Mesendoderm (in vitro differentiated cells): ENCODE data around the gene CALD1.

Source experiments
- DNase-seq: peaks from one replicate; pipeline ENCODE4 v3.0.0; 2013
- H2AK5ac ChIP-seq: 2 replicates; pipeline ENCODE4 v1.6.1; 2013; ENCODE audit warnings: low read length, inconsistent platforms
- H2BK120ac ChIP-seq: 2 replicates; pipeline ENCODE4 v1.6.1; 2013; ENCODE audit warnings: low read depth, mild to moderate bottlenecking, low read length, moderate library complexity, mixed read lengths
- H2BK15ac ChIP-seq: replicated peaks from 2 replicates; pipeline ENCODE4 v1.6.1; 2013; ENCODE audit warnings: low read depth, mild to moderate bottlenecking, moderate library complexity
- H2BK5ac ChIP-seq: 2 replicates; pipeline ENCODE4 v1.6.1; 2013; ENCODE audit warnings: low read length, inconsistent platforms
- H3K18ac ChIP-seq: 2 replicates; pipeline ENCODE4 v1.6.1; 2013; ENCODE audit warnings: mild to moderate bottlenecking, low read length, mixed read lengths
- H3K23ac ChIP-seq: one replicate; pipeline ENCODE4 v1.6.1; 2013; ENCODE audit warnings: low read length
- H3K27ac ChIP-seq: 2 replicates; pipeline ENCODE4 v1.5.1; 2013; ENCODE audit warnings: low read depth, mild to moderate bottlenecking, inconsistent platforms, low read length, moderate library complexity
- H3K27me3 ChIP-seq: 2 replicates; pipeline ENCODE4 v1.6.1; 2013; ENCODE audit warnings: low read length, control low read depth, mild to moderate bottlenecking, inconsistent platforms; ENCODE audit not compliant: insufficient read depth, poor library complexity
- H3K36me3 ChIP-seq: 2 replicates; pipeline ENCODE4 v1.6.1; 2013; ENCODE audit warnings: low read length, inconsistent platforms; ENCODE audit not compliant: control insufficient read depth, insufficient read depth
- H3K4ac ChIP-seq: one replicate; pipeline ENCODE4 v1.6.1; 2013; ENCODE audit warnings: low read depth, mild to moderate bottlenecking, low read length, moderate library complexity
- H3K4me1 ChIP-seq: 2 replicates; pipeline ENCODE4 v1.6.1; 2013; ENCODE audit warnings: low read depth, low read length, inconsistent platforms; ENCODE audit not compliant: control insufficient read depth
- H3K4me2 ChIP-seq: 2 replicates; pipeline ENCODE4 v1.6.1; 2013; ENCODE audit warnings: low read length
- H3K4me3 ChIP-seq: 2 replicates; pipeline ENCODE4 v1.5.1; 2013; ENCODE audit warnings: mild to moderate bottlenecking, low read length
- H3K56ac ChIP-seq: one replicate; pipeline ENCODE4 v1.6.1; 2013; ENCODE audit warnings: low read length
- H3K79me1 ChIP-seq: 2 replicates; pipeline ENCODE4 v1.6.1; 2013; ENCODE audit warnings: low read length, inconsistent platforms
- H3K79me2 ChIP-seq: 2 replicates; pipeline ENCODE4 v1.6.1; 2013; ENCODE audit warnings: mild to moderate bottlenecking, low read length; ENCODE audit not compliant: control insufficient read depth, insufficient read depth
- H3K9ac ChIP-seq: 2 replicates; pipeline ENCODE4 v1.6.1; 2013; ENCODE audit warnings: low read length, inconsistent platforms
- H4K5ac ChIP-seq: one replicate; pipeline ENCODE4 v1.6.1; 2013; ENCODE audit warnings: low read length
- H4K8ac ChIP-seq: one replicate; pipeline ENCODE4 v1.6.1; 2013; ENCODE audit warnings: low read depth, mild to moderate bottlenecking, control low read depth, low read length, moderate library complexity
- WGBS: extraction: QIAGEN DNeasy Blood & Tissue Kit; methylation state at CpG from one replicate; pipeline ENCODE4 v1.1.7; 2013; ENCODE audit warnings: low lambda C conversion rate, missing lambda C conversion rate; ENCODE audit not compliant: insufficient coverage; ENCODE audit errors: extremely low coverage; 5-methylcytosine and 5-hydroxymethylcytosine counted together

The CALD1 gene

DNA sequence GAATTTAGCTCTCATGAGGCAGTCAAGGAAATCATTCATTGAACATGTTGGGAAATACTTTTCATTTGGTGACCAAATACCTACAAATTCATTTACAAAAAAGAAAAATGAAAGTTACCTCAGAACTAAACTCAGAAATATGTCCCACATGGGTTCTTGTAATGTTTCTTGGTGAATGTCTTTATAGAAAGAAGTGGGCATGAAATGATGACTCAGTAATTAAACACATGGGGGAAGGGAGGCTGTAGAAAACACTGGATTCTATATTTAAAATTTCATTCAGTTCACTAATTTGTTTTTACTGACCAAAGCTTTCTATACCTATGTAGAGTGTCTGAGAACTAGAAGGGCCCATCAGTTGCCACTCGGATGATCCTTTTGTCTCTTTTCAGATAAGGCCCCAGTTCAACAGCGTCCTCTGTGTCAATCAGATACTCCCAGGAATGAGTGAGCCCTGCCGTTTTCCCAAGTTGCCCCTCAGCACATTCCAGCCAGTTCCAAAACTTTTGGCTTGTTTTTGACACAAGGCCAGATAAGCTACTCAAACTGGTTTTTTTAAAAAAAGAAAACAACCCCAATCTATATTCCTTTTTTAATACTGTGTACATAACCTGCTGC, 157.6 kb downstream of the CALD1 start:
- Histone ChIP-seq H3K9ac (no peak overlapping the region), H3K4ac (no peak overlapping the region), H4K8ac (no peak overlapping the region), H3K79me2 (no peaks in the 10 kb centered on the region), H3K79me1 (peaks cover 1% of the 10 kb centered on the region), H3K4me2 (no peak overlapping the region), H3K27ac (no peak overlapping the region), H4K5ac (no peak overlapping the region), H2BK15ac (no peak overlapping the region), H3K56ac (no peak overlapping the region), H2BK120ac (no peak overlapping the region), H2BK5ac (no peak overlapping the region), H3K4me1 (peaks cover 8% of the 10 kb centered on the region), H3K36me3 (peaks cover 5% of the 10 kb centered on the region), H3K18ac (no peak overlapping the region), H3K23ac (no peak overlapping the region), H2AK5ac (no peak overlapping the region), H3K27me3 (no peaks in the 10 kb centered on the region), H3K4me3 (no peak overlapping the region)
- WGBS = no CpG with 5 or more reads among the region's 3 CpGs
- peak; percentile 51 for DNase-seq

DNA sequence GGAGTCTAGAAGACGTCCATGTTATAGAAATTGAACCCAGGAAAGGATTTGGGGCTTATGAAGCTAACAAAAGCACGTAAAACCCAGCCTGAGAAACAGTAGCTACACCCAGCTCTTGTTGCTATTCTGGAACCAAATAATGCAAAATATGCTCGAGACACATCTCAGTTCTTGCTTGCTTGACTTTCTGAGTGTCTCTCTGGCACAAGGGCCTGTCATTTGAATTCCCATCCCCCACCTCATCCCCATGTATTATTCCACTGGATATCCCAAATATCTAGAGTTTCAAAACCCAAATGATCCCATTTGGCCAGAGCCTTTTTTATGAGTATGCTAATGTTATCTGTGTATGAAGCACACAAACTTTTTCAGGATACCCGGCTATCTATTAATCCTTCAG, 158.7 kb downstream of the CALD1 start:
- WGBS = no CpG with 5 or more reads among the region's 4 CpGs
- no peak overlapping the region for H3K4me2 ChIP-seq
- H4K8ac ChIP-seq = no peak overlapping the region
- no peak overlapping the region for H2BK5ac ChIP-seq
- H3K18ac ChIP-seq = no peak overlapping the region
- H3K4me1 ChIP-seq = peaks cover 8% of the 10 kb centered on the region
- H2BK15ac ChIP-seq = no peak overlapping the region
- no peak overlapping the region for H3K27ac ChIP-seq
- H3K79me1 ChIP-seq = no peaks in the 10 kb centered on the region
- no peak overlapping the region for H4K5ac ChIP-seq
- no peak overlapping the region for H3K4me3 ChIP-seq
- H3K79me2 ChIP-seq = no peaks in the 10 kb centered on the region
- H3K36me3 ChIP-seq = peaks cover 2% of the 10 kb centered on the region
- no peak overlapping the region for H3K23ac ChIP-seq
- no peak overlapping the region for H2BK120ac ChIP-seq
- no peak overlapping the region for H3K9ac ChIP-seq
- no peak for DNase-seq
- no peak overlapping the region for H2AK5ac ChIP-seq
- H3K4ac ChIP-seq = no peak overlapping the region
- no peaks in the 10 kb centered on the region for H3K27me3 ChIP-seq
- no peak overlapping the region for H3K56ac ChIP-seq

DNA sequence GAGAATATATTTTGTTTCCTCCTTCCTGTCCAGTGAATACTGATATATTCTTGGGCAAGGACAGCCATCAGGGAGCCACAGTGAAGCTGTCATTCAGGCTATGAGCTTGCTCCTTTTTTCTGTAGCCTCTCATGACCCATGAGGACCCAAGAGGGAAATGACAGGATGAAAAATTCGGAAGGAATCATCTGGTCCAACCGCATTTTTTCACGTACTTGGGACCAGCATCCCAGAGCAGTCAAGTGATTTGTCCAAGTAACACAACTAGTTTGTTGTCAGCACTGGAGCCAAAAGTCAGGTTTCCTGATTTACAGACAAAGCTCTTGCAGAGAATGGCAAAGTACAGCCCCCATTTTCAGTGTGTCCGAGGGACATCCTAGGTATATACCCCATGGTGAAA, 159.7 kb downstream of the CALD1 start:
- no peak overlapping the region for H3K23ac ChIP-seq
- H3K56ac ChIP-seq = no peak overlapping the region
- no peak overlapping the region for H3K27ac ChIP-seq
- H3K79me2 ChIP-seq = no peaks in the 10 kb centered on the region
- H2BK15ac ChIP-seq = no peak overlapping the region
- H3K27me3 ChIP-seq = no peaks in the 10 kb centered on the region
- H2BK120ac ChIP-seq = no peak overlapping the region
- no peak overlapping the region for H3K9ac ChIP-seq
- no peak overlapping the region for H3K4ac ChIP-seq
- no peak for DNase-seq
- no peak overlapping the region for H2BK5ac ChIP-seq
- no peak overlapping the region for H3K4me2 ChIP-seq
- H4K5ac ChIP-seq = no peak overlapping the region
- H3K79me1 ChIP-seq = no peaks in the 10 kb centered on the region
- H3K4me3 ChIP-seq = no peak overlapping the region
- no peak overlapping the region for H2AK5ac ChIP-seq
- H3K4me1 ChIP-seq = peaks cover 8% of the 10 kb centered on the region
- no CpG with 5 or more reads among the region's 4 CpGs for whole genome bisulfite sequencing
- no peak overlapping the region for H4K8ac ChIP-seq
- no peaks in the 10 kb centered on the region for H3K36me3 ChIP-seq
- no peak overlapping the region for H3K18ac ChIP-seq

DNA sequence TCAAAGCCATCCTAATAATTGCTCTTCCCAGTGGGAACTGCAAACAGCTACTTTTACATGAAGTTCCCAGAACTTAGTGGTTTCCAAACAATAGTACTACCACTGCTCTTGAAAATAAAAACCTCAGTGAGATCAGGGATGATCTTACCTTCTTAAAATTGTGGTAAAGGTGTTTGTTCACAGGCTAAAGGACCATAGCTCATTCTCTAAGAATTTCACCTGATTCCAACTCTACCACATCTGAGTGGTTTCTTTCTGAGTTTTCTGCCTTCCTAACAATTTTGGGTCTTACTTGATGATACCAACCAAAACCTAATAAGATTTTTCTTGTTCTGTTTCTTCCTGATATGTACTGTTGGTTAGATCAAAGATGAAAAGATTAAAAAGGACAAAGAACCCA, 161.3 kb downstream of the CALD1 start:
- H2BK15ac ChIP-seq = no peak overlapping the region
- no peak overlapping the region for H2AK5ac ChIP-seq
- no peak overlapping the region for H3K9ac ChIP-seq
- H4K8ac ChIP-seq = no peak overlapping the region
- H3K27me3 ChIP-seq = no peaks in the 10 kb centered on the region
- H3K36me3 ChIP-seq = no peaks in the 10 kb centered on the region
- H2BK5ac ChIP-seq = no peak overlapping the region
- H3K27ac ChIP-seq = no peak overlapping the region
- H3K23ac ChIP-seq = no peak overlapping the region
- H3K56ac ChIP-seq = no peak overlapping the region
- no peak overlapping the region for H3K4me2 ChIP-seq
- H3K4ac ChIP-seq = no peak overlapping the region
- no peak overlapping the region for H3K4me3 ChIP-seq
- no peaks in the 10 kb centered on the region for H3K79me2 ChIP-seq
- peak; percentile 49 for DNase-seq
- H3K18ac ChIP-seq = no peak overlapping the region
- H3K79me1 ChIP-seq = no peaks in the 10 kb centered on the region
- no peak overlapping the region for H2BK120ac ChIP-seq
- peaks cover 8% of the 10 kb centered on the region for H3K4me1 ChIP-seq
- no peak overlapping the region for H4K5ac ChIP-seq

DNA sequence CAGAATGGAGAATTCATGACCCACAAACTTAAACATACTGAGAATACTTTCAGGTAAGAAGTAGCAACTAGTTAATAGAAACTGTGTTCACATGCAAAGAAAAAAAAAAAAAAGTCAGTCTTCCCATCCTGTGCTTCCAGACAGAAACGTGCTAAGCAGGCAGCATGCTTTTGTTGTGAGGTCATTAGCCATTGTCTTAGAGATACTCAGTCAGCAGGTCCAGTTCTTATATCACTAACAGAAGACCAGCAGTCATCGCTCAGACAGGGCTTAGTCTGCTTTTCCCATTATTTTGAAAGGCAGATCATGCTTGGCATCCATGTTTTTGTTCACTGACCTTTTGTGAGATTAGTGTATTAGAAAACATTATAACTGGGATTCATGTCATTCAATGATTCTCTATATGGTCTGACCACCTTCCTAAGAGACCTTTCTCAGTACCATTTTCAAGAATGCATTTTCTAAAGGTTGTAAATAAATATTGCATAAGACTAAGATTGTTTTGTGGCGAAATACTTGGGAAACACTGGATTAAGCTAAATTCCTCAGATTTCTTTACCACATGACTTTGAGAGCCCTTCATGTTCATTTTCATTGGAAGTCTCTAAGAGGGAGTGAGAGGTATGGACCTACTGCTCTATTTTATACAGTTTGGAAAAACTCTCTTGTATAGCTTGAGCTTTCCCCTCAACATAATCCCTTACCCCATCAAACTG, 161.9 kb downstream of the CALD1 start:
- Histone ChIP-seq H3K4me2 (no peak overlapping the region), H2BK5ac (no peak overlapping the region), H3K79me2 (no peaks in the 10 kb centered on the region), H3K18ac (peak overlapping the region; percentile 39), H2AK5ac (no peak overlapping the region), H3K27me3 (no peaks in the 10 kb centered on the region), H3K36me3 (no peaks in the 10 kb centered on the region), H4K8ac (no peak overlapping the region), H3K27ac (no peak overlapping the region), H2BK120ac (no peak overlapping the region), H3K4me1 (peaks cover 8% of the 10 kb centered on the region), H3K79me1 (no peaks in the 10 kb centered on the region), H2BK15ac (no peak overlapping the region), H3K9ac (no peak overlapping the region), H3K4me3 (no peak overlapping the region), H3K4ac (no peak overlapping the region), H3K56ac (no peak overlapping the region), H4K5ac (no peak overlapping the region), H3K23ac (no peak overlapping the region)
- peak; percentile 96 for DNase-seq
- WGBS = no CpG with 5 or more reads among the region's 3 CpGs

DNA sequence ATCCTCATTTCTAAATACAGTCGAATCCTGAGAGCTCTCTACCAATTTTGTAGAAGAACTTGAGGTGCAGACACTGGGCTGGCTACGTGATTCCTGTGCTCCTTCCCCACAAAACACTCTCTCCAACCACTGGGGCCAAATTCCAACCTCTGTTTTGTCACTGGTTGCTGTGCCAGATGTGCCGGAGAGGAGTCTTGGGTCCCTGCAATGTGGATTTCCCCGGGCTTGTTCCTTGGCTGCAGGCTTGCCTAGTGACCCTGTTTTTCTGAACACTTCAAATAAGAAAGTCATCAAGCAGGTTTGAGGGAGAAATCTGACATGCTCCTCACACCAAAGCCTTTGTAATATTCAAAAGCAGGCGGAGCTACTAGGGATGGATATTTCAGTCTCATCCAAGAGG, 162.5 kb downstream of the CALD1 start:
- Histone ChIP-seq H2AK5ac (no peak overlapping the region), H3K4me3 (no peak overlapping the region), H2BK15ac (no peak overlapping the region), H4K5ac (no peak overlapping the region), H3K18ac (peak overlapping the region; percentile 39), H3K79me1 (no peaks in the 10 kb centered on the region), H3K4me2 (no peak overlapping the region), H3K36me3 (no peaks in the 10 kb centered on the region), H2BK120ac (no peak overlapping the region), H3K23ac (no peak overlapping the region), H3K56ac (peak overlapping the region; percentile 29), H3K4me1 (peaks cover 8% of the 10 kb centered on the region), H4K8ac (no peak overlapping the region), H3K27ac (peak overlapping the region; percentile 3), H3K9ac (no peak overlapping the region), H2BK5ac (no peak overlapping the region), H3K79me2 (no peaks in the 10 kb centered on the region), H3K27me3 (no peaks in the 10 kb centered on the region), H3K4ac (no peak overlapping the region)
- no CpG with 5 or more reads among the region's 5 CpGs for WGBS
- peak; percentile 23 for DNase-seq
